Cardiac ventricle fibroblast (primary cell): Measurements from ENCODE around the gene BCAT1. TPM values are rescaled to one million over a fixed set of nuclear protein-coding genes. Genes with fewer than 3 reads are reported as not detected.

Source experiments
- total RNA-seq: library from RNA; depleted of rRNA; stranded (reverse); fragments of >200 nt; gene quantifications from 2 replicates; pipeline ENCODE4 v1.2.3, GENCODE V29; 2015

BCAT1 gene
- 47.6 and 48.9 TPM in 2 replicates for total RNA-seq

DNA sequence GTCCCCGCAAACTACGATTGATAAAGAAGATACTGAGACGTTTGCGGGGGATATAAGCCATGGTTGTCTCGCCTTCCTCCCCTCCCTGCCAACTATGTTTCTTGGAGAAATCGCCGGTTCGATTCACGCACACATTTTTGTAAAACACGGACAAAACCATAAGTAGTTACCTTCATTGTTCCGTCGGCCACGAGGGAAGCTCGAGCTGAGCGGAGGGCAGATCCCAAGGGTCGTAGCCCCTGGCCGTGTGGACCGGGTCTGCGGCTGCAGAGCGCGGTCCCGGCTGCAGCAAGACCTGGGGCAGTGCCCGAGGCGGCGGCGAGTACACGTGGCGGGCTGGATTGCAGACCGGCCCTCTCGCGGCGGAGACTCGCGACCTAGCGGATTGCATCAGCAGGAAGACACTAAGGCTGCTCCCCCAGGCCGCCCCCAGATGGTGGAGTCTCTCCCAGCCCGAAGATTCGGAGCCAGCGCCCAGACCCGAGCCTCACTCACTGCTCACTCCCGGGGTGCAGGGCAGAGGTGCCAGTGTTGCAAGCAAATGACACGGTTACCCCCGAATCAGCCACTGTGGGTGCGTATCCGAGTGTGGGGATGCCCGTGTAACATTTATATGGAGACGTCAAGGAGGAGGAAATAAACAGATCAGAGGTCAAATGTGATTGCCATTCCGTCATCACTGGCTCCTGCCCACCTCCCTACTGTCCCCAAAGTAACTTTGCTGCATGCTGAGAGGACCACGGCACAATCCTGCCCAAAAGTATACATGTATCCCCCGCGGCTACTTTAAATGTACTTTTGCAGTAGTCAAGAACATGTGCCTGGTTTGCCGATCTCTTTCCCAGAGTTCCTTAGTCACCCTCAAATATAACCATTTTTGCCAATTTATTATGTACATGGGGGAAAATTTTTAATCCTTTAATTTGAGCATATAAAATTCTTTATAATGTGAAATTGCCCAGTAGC, at the start of gene BCAT1:
BCAT1 (minus strand) TSS at position 345 of the 966 bp plus-strand sequence; CDS start at position 176, 169 bp downstream.

Other genes starting within 250 kb of the BCAT1 start
- gene DNAI7, start 246.1 kb upstream of the BCAT1 start, total RNA-seq, result 0.12 and 0.54 TPM in 2 replicates
- gene ETFRF1, start 246.1 kb upstream of the BCAT1 start, total RNA-seq, result 23.1 and 33.4 TPM in 2 replicates